K562 (cell line): Measurements from ENCODE around the gene CPE. TPM values are rescaled to one million over a fixed set of nuclear protein-coding genes. Genes with fewer than 3 reads are reported as not detected.

Experiments used
- ATAC-seq: fragments of 200-7000 bp; cut with Tn5 transposase; 3 replicates; pipeline ENCODE4 v1.9.1; 2020; ENCODE audit warnings: moderate library complexity
- BruUV-seq: library from RNA; stranded (reverse); fragments of 400-500 nt; replicated peaks from 2 replicates; lab custom pipeline; 2021; lab: Mats Ljungman, UMichigan
- CTCF ChIA-PET: fragments of 300-600 bp; formaldehyde crosslinking; extraction: SDS; loops from one replicate; lab custom pipeline; 2021; ENCODE audit warnings: low intra/inter-chr PET ratio; lab: Yijun Ruan, JAX
- POLR2A ChIA-PET: fragments of 300-600, 350-650 bp; sonication (Branson Sonifier 250); formaldehyde crosslinking; extraction: SDS; loops from one replicate; lab custom pipeline; 2021; ENCODE audit warnings: antibody characterized with exemption, inconsistent platforms; lab: Yijun Ruan, JAX
- DNase-seq, 4 experiments: peaks; one replicate each; pipeline versions ENCODE4 v3.0.0 to v3.0.0-alpha.2; 2011 to 2018; ENCODE audit warnings: low spot score in 3 of 4, mixed read lengths in 3 of 4; ENCODE audit errors: extremely low read depth in 1 of 4
- FAIRE-seq: peaks from 2 replicates; lab custom pipeline; 2011; peaks lifted over from hg19 to GRCh38; lab: Jason Lieb, UNC
- H2AFZ ChIP-seq: 2 replicates; pipeline ENCODE4 v1.6.0; 2011; ENCODE audit warnings: low read depth, low read length, control low read depth, inconsistent platforms
- H3K27ac ChIP-seq: fragments of 200-600 bp; 3 replicates; pipeline ENCODE4 v1.8.0; 2011; ENCODE audit warnings: low read depth, mild to moderate bottlenecking, control low read depth, inconsistent platforms, low read length, moderate library complexity, mixed read lengths; ENCODE audit errors: extremely low read depth
- H3K27me3 ChIP-seq, 2 experiments: fragments of 300-600 bp in 1 of 2; 2 replicates in 1 of 2; 3 replicates in 1 of 2; pipeline versions ENCODE4 v1.6.0 to v1.8.0; 2011; ENCODE audit warnings: inconsistent platforms in 2 of 2, low read length in 2 of 2, mild to moderate bottlenecking in 1 of 2, mixed read lengths in 1 of 2, moderate library complexity in 1 of 2; ENCODE audit not compliant: control insufficient read depth in 2 of 2, insufficient read depth in 2 of 2
- H3K36me3 ChIP-seq: fragments of 300-600 bp; 3 replicates; pipeline ENCODE4 v1.8.0; 2011; ENCODE audit warnings: mild to moderate bottlenecking, low read length, inconsistent platforms; ENCODE audit not compliant: control insufficient read depth, insufficient read depth
- H3K4me1 ChIP-seq, 2 experiments: fragments of 200-600 bp in 1 of 2; replicated peaks in 1 of 2; 2 replicates in 1 of 2; 3 replicates in 1 of 2; pipeline versions ENCODE4 v1.5.1 to v1.8.0; 2011; ENCODE audit warnings: inconsistent platforms in 2 of 2, low read length in 2 of 2, mild to moderate bottlenecking in 1 of 2, mixed read lengths in 1 of 2, moderate library complexity in 1 of 2; ENCODE audit not compliant: control insufficient read depth in 2 of 2, insufficient read depth in 2 of 2
- H3K4me2 ChIP-seq: 2 replicates; pipeline ENCODE4 v1.6.1; 2011; ENCODE audit warnings: low read length, control low read depth, inconsistent platforms, mixed read lengths; ENCODE audit not compliant: insufficient read depth
- H3K4me3 ChIP-seq: fragments of 200-600 bp; sonication (generic), shearing (Covaris generic); 2 replicates; pipeline ENCODE4 v1.5.1; 2016; ENCODE audit warnings: control low read depth, inconsistent platforms
- H3K79me2 ChIP-seq: fragments of 200-600 bp; 3 replicates; pipeline ENCODE4 v1.8.0; 2011; ENCODE audit warnings: low read length, inconsistent platforms; ENCODE audit not compliant: control insufficient read depth, insufficient read depth
- H3K9ac ChIP-seq, 2 experiments: 2 replicates each; pipeline versions ENCODE4 v1.6.0 to v1.6.1; 2011; ENCODE audit warnings: low read depth in 2 of 2, low read length in 2 of 2, control low read depth in 1 of 2, inconsistent platforms in 1 of 2, mild to moderate bottlenecking in 1 of 2, mixed read lengths in 1 of 2; ENCODE audit not compliant: insufficient read depth in 1 of 2
- H3K9me1 ChIP-seq: one replicate; pipeline ENCODE4 v1.6.0; 2011; ENCODE audit warnings: inconsistent platforms, mild to moderate bottlenecking, low read length, moderate library complexity; ENCODE audit not compliant: control insufficient read depth, insufficient read depth
- H3K9me3 ChIP-seq: replicated peaks from 2 replicates; pipeline ENCODE4 v1.5.1; 2011; ENCODE audit warnings: low read depth, low read length, inconsistent platforms; ENCODE audit not compliant: control insufficient read depth, insufficient read depth
- H4K20me1 ChIP-seq: replicated peaks from 2 replicates; pipeline ENCODE4 v1.6.1; 2011; ENCODE audit warnings: low read length, inconsistent platforms, mixed read lengths; ENCODE audit not compliant: control insufficient read depth, insufficient read depth
- ATF6 ChIP-seq: sonication (generic); formaldehyde crosslinking; IDR thresholded peaks from 2 replicates; pipeline ENCODE4 v1.4.0; 2020; ENCODE audit warnings: mild to moderate bottlenecking, missing genetic modification reagents
- CBFA2T3 ChIP-seq: fragments of 450-650 bp; IDR thresholded peaks from 2 replicates; pipeline ENCODE4 v1.6.1; 2017
- ELK3 ChIP-seq: fragments of 450-650 bp; formaldehyde crosslinking; IDR thresholded peaks from 2 replicates; pipeline ENCODE4 v1.4.0; 2020; ENCODE audit warnings: mild to moderate bottlenecking
- MEF2A ChIP-seq: IDR thresholded peaks from 2 replicates; pipeline ENCODE4 v1.6.1; 2011; ENCODE audit warnings: low read depth, mild to moderate bottlenecking, low read length, moderate library complexity; ENCODE audit not compliant: control insufficient read depth
- TAL1 ChIP-seq: fragments of 450-650 bp; IDR thresholded peaks from 2 replicates; pipeline ENCODE4 v1.6.1; 2016; ENCODE audit warnings: mild to moderate bottlenecking
- TRIM28 ChIP-seq: fragments of 450-650 bp; IDR thresholded peaks from 2 replicates; pipeline ENCODE4 v1.6.1; 2017
- ZNF263 ChIP-seq: sonication (generic); formaldehyde crosslinking; IDR thresholded peaks from 2 replicates; pipeline ENCODE4 v1.8.0; 2022; ENCODE audit warnings: mild to moderate bottlenecking, missing genetic modification reagents, borderline replicate concordance
- WGBS: fragments of 100-300 bp; shearing (Covaris generic); methylation state at CpG from one replicate; pipeline ENCODE4 v1.1.6; 2016; ENCODE audit warnings: low coverage, mixed read lengths; ENCODE audit not compliant: insufficient coverage; ENCODE audit errors: missing lambda C conversion rate; 5-methylcytosine and 5-hydroxymethylcytosine counted together
- in situ Hi-C: fragments of 300-500 bp; cut with MboI; formaldehyde crosslinking; loops from 4 replicates; pipeline ENCODE4 v1.15.0; 2018; ENCODE audit warnings: inconsistent platforms, mixed read lengths
- intact Hi-C: fragments of 100-400 bp; cut with micrococcal nuclease; formaldehyde crosslinking; loops from 2 replicates; pipeline ENCODE4 v1.14.2; 2022
- polyA plus RNA-seq, 8 experiments: library from polyadenylated mRNA; depleted of rRNA in 4 of 8; stranded (reverse) in 5 of 8; unstranded in 3 of 8; fragments of >200 nt; fragmentation: Nextera tagmentation in 2 of 8; fragmentation: Illumina TruSeq in 1 of 8; extraction: Ambion mirVana in 2 of 8; extraction: Trizol in 1 of 8; gene quantifications; 2 replicates each; pipeline versions ENCODE4 v1.2.1 to v1.2.3, GENCODE V29; 2011 to 2014; ENCODE audit warnings: inconsistent platforms in 1 of 8, missing spikeins in 1 of 8
- total RNA-seq, 7 experiments: library from RNA; depleted of rRNA in 6 of 7; stranded (reverse); fragments of >200 nt in 6 of 7; fragmentation: Illumina TruSeq in 2 of 7; extraction: Trizol in 2 of 7; gene quantifications; 2 replicates each; pipeline versions ENCODE4 v1.2.1 to v1.2.3, GENCODE V29; 2011 to 2021; ENCODE audit warnings: low replicate concordance in 1 of 7

CPE gene
- total and polyA plus RNA-seq, 9 of the 15 experiments (the other 6 are each of a cell fraction or from before 2014, with no cell fraction given) = 0.04 to 0.16 (median 0.06) TPM; not detected in 4

- TF ChIP-seq ATF6 (CRISPR knock-in tag) = no peak
These were observed 127.4 kb downstream of the CPE start (continued) for GRCh38 chr4:165505958-165506837.

GRCh38 chr4:165506849-165507248 lies 128.0 kb downstream of the CPE start:
- Histone ChIP-seq H2AFZ (no peak overlapping the region), H3K79me2 (no peaks in the 10 kb centered on the region), H3K9me1 (no peaks in the 10 kb centered on the region), H3K9ac (no peak overlapping the region), H3K9me3 (no peaks in the 10 kb centered on the region), H3K4me1 (no peaks in the 10 kb centered on the region), H3K27me3 (no peaks in the 10 kb centered on the region; a peak in 1 of 5 replicates), H3K27ac (no peak overlapping the region), H3K4me3 (no peak overlapping the region), H3K36me3 (no peaks in the 10 kb centered on the region), H3K4me2 (no peak overlapping the region), H4K20me1 (no peaks in the 10 kb centered on the region)
- intact Hi-C loops (no loop called here), in situ Hi-C loops (no loop called here)
- no TSS peak for BruUV-seq
- no peak for TF ChIP-seq MEF2A
- TF ChIP-seq TAL1 = peak; percentile 41; the same call in 1 of the 2 replicates
- TF ChIP-seq ELK3 = no peak
- no peak for TF ChIP-seq ZNF263 (CRISPR knock-in tag)
- peak; percentile 42; the same call in 1 of the 2 replicates for TF ChIP-seq CBFA2T3
- TF ChIP-seq TRIM28 = no peak
- ChIA-PET POLR2A (no interaction called here), CTCF (no interaction called here)
- WGBS = 0% methylated on average over 2 of the region's 2 CpGs
- ATAC-seq = no peak
- no peak for DNase-seq
- FAIRE-seq = no peak
